Measurements from ENCODE around the gene EVA1A. TPM values are rescaled to one million over a fixed set of nuclear protein-coding genes. Genes with fewer than 3 reads are reported as not detected.

EVA1A gene
- polyA plus RNA-seq, 2 of the 4 experiments (the other 2 are of a cell fraction) = 2.5 to 19.0 TPM

DNA sequence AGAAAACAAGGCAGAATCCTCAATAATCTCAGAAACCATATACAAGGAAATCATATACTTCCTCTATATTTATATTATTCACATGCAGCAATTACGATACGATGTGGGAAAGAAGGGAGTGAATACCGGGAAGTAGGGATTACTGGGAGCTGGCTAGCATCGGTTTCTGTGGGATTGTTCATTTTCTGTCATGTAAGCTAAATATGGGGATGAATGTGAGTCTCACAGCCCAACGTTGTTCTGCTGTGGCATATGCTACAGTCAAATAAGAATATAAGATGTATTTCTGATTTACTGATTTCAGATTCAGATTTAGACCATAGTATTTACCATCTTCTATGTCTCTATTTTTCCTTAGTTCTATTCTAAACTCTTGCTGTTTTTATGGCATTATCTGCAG is 113.6 kb downstream of the EVA1A start:
- no peak overlapping the region for H3K27ac ChIP-seq
- POLR2A ChIA-PET = no interaction called here
- H3K4me1 ChIP-seq = no peaks in the 10 kb centered on the region
- no peak overlapping the region for H3K4me2 ChIP-seq
- no peak for FAIRE-seq
- CTCF ChIA-PET = interaction anchor here (0.9 to 1.8 kb wide), 3 partner anchors 10 to 162 kb away, joined by 3 to 4 read pairs (median 4); no protein-coding TSS in a partner anchor
- H3K9me3 ChIP-seq = 0 out of 3 replicates have a peak, but pooled peaks cover 7% of the 10 kb centered on the region
- no peak overlapping the region for H3K4me3 ChIP-seq
- no peak for DNase-seq (ENCODE audit: low read depth in 1 of 2, low spot score in 1 of 2)
- ATAC-seq = no peak
- TF ChIP-seq NPAS2 (CRISPR knock-in tag; IDR thresholded peaks at IDR 0.05; ENCODE audit: borderline replicate concordance) = no peak
- TF ChIP-seq FOSB (CRISPR knock-in tag; IDR thresholded peaks at IDR 0.05) = no peak
- no peak for TF ChIP-seq ZNF302 (CRISPR knock-in tag; IDR thresholded peaks at IDR 0.05)
- TF ChIP-seq, protein P1, sequence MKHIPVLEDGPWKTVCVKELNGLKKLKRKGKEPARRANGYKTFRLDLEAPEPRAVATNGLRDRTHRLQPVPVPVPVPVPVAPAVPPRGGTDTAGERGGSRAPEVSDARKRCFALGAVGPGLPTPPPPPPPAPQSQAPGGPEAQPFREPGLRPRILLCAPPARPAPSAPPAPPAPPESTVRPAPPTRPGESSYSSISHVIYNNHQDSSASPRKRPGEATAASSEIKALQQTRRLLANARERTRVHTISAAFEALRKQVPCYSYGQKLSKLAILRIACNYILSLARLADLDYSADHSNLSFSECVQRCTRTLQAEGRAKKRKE (CRISPR knock-in tag; IDR thresholded peaks at IDR 0.05; ENCODE audit: low read depth) = no peak
- no peak for TF ChIP-seq KDM5A (IDR thresholded peaks at IDR 0.05)
- TF ChIP-seq MAFK (IDR thresholded peaks at IDR 0.05; ENCODE audit: partially characterized antibody) = peak; percentile 58
- 18% methylated on average over 5 of the region's 5 CpGs for WGBS (ENCODE audit: missing lambda C conversion rate)

Small RNA genes lying within 50 kb of the gene (small RNA-seq; reads per million reads assigned to genes)
- 0 reads per million in 6 experiments for gene RF01233

Other genes starting within 250 kb of the EVA1A start
- gene MRPL19, start 85.8 kb upstream of the EVA1A start, polyA plus RNA-seq (2011; rRNA removed) = 88.6 and 147 TPM in 2 replicates
- gene MRPL19, start 85.8 kb upstream of the EVA1A start, polyA plus RNA-seq (2017; fragmentation: RNase III; extraction: RNeasy Plus Mini Kit Qiagen cat#74134 plus additional on column Dnase treatment) = 70.5 to 75.9 TPM (median 75.7 TPM) in 3 replicates
- 40.6 and 41.7 TPM in 2 replicates for gene GCFC2, start 150.0 kb upstream of the EVA1A start, polyA plus RNA-seq (2011; rRNA removed)
- 15.1 to 15.2 TPM (median 15.2 TPM) in 3 replicates for gene GCFC2, start 150.0 kb upstream of the EVA1A start, polyA plus RNA-seq (2017; fragmentation: RNase III; extraction: RNeasy Plus Mini Kit Qiagen cat#74134 plus additional on column Dnase treatment)